Glutamatergic neuron (in vitro differentiated cells): Measurements from ENCODE around the gene DLG2. TPM values are rescaled to one million over a fixed set of nuclear protein-coding genes. Genes with fewer than 3 reads are reported as not detected.

Source experiments
- DNase-seq: peaks from one replicate; pipeline ENCODE4 v3.0.0; 2022
- H3K27ac Mint-ChIP-seq: one replicate; pipeline ENCODE4 v1.8.0; 2020; ENCODE audit warnings: mild to moderate bottlenecking, mixed read lengths, inconsistent platforms; ENCODE audit not compliant: unreplicated experiment
- H3K27me3 Mint-ChIP-seq: one replicate; pipeline ENCODE4 v1.8.0; 2020; ENCODE audit warnings: mild to moderate bottlenecking, moderate library complexity, mixed read lengths, inconsistent platforms; ENCODE audit not compliant: unreplicated experiment
- H3K36me3 Mint-ChIP-seq: one replicate; pipeline ENCODE4 v1.8.0; 2020; ENCODE audit warnings: mild to moderate bottlenecking, mixed read lengths, inconsistent platforms; ENCODE audit not compliant: unreplicated experiment
- H3K4me1 Mint-ChIP-seq: one replicate; pipeline ENCODE4 v1.8.0; 2020; ENCODE audit warnings: mild to moderate bottlenecking, low read depth, mixed read lengths, inconsistent platforms; ENCODE audit not compliant: unreplicated experiment
- H3K4me3 Mint-ChIP-seq: one replicate; pipeline ENCODE4 v1.8.0; 2020; ENCODE audit warnings: mild to moderate bottlenecking, mixed read lengths, inconsistent platforms; ENCODE audit not compliant: unreplicated experiment
- H3K9me3 Mint-ChIP-seq: one replicate; pipeline ENCODE4 v1.8.0; 2020; ENCODE audit warnings: mild to moderate bottlenecking, moderate library complexity, mixed read lengths, inconsistent platforms; ENCODE audit not compliant: unreplicated experiment
- CTCF ChIP-seq: fragments of 200-600 bp; sonication (generic); IDR thresholded peaks from one replicate; pipeline ENCODE4 v1.5.0; 2021; ENCODE audit not compliant: partially characterized antibody, unreplicated experiment
- total RNA-seq: library from RNA; stranded (reverse); fragmentation: NEBNext Ultra II Directional; extraction: Animal tissue kit (Norgen Biotek cat#: 25700); gene quantifications from one replicate; pipeline ENCODE4 v1.2.1, GENCODE V29; 2021; ENCODE audit not compliant: unreplicated experiment

DLG2 gene
- total RNA-seq, 1 donor from 2014 or later: 2.9 TPM

- no peak for DNase-seq
- H3K27ac Mint-ChIP-seq: no peak overlapping the region
- H3K27me3 Mint-ChIP-seq: peaks cover 3% of the 10 kb centered on the region
- no peaks in the 10 kb centered on the region for H3K4me1 Mint-ChIP-seq
- no peak overlapping the region for H3K4me3 Mint-ChIP-seq
- TF ChIP-seq CTCF: no peak
- no peaks in the 10 kb centered on the region for H3K36me3 Mint-ChIP-seq
- H3K9me3 Mint-ChIP-seq: no peaks in the 10 kb centered on the region
Measured at GRCh38 chr11:85652786-85653447, 25.8 kb upstream of the DLG2 start.

- no peak for DNase-seq
- H3K4me1 Mint-ChIP-seq: no peaks in the 10 kb centered on the region
- H3K9me3 Mint-ChIP-seq: no peaks in the 10 kb centered on the region
- no peak for TF ChIP-seq CTCF
- no peaks in the 10 kb centered on the region for H3K36me3 Mint-ChIP-seq
- no peak overlapping the region for H3K27ac Mint-ChIP-seq
- H3K27me3 Mint-ChIP-seq: peaks cover 3% of the 10 kb centered on the region
- no peak overlapping the region for H3K4me3 Mint-ChIP-seq
Measured at GRCh38 chr11:85651118-85651517, 24.0 kb upstream of the DLG2 start.

- peak; percentile 91 for DNase-seq
- Mint-ChIP-seq H3K4me3 (peak within 1 kb of the TSS; percentile 100), H3K36me3 (no peaks in the 10 kb centered on the region), H3K27me3 (peaks cover 3% of the 10 kb centered on the region), H3K27ac (peak within 1 kb of the TSS; percentile 94), H3K9me3 (no peaks in the 10 kb centered on the region), H3K4me1 (no peaks in the 10 kb centered on the region)
- TF ChIP-seq CTCF: no peak
Measured at GRCh38 chr11:85647604-85648299, 20.6 kb upstream of the DLG2 start, which contains the start of gene TMEM126A. TSS of gene TMEM126A (plus strand) at chr11:85647967. CDS start at chr11:85650256, 2,289 bp downstream.

GRCh38 chr11:85647078-85647477 lies 19.9 kb upstream of the DLG2 start:
- Mint-ChIP-seq H3K27ac (peak overlapping the region; percentile 94), H3K4me3 (peak overlapping the region; percentile 100), H3K36me3 (no peaks in the 10 kb centered on the region), H3K9me3 (no peaks in the 10 kb centered on the region), H3K27me3 (peaks cover 3% of the 10 kb centered on the region), H3K4me1 (no peaks in the 10 kb centered on the region)
- DNase-seq: no peak
- TF ChIP-seq CTCF: no peak

GRCh38 chr11:85643191-85643614 lies 16.1 kb upstream of the DLG2 start:
- Mint-ChIP-seq H3K27ac (no peak overlapping the region), H3K4me1 (no peaks in the 10 kb centered on the region), H3K9me3 (no peaks in the 10 kb centered on the region), H3K27me3 (no peaks in the 10 kb centered on the region), H3K4me3 (no peak overlapping the region), H3K36me3 (no peaks in the 10 kb centered on the region)
- no peak for TF ChIP-seq CTCF
- no peak for DNase-seq
